Fibroblast of skin of left biceps (primary cell): ENCODE results near the gene NME4.
"Not testable (repeated sequence)": the region's sequence is repeated elsewhere in the genome, so short reads cannot be mapped to it uniquely, and the experiment has no call there.

ENCODE experiments used
- DNase-seq, 2 experiments: peaks; one replicate each; pipeline ENCODE4 v3.0.0-alpha.2; 2013; ENCODE audit warnings: low read depth in 2 of 2

The NME4 gene

GRCh38 chr16:398561-399339, 1.8 kb downstream of the NME4 start:
- no peak for DNase-seq

GRCh38 chr16:399340-400019, 2.5 kb downstream of the NME4 start:
- no peak for DNase-seq

GRCh38 chr16:400061-400591, 3.1 kb downstream of the NME4 start:
- DNase-seq = no peak

- DNase-seq = peak; percentile 68 to 74
These were observed 4.7 kb downstream of the NME4 start, which contains the start of gene DECR2 for GRCh38 chr16:401468-402348. Gene DECR2, plus strand, starts transcription at chr16:401885. Its CDS starts 79 bp downstream, at chr16:401964.

GRCh38 chr16:404971-405486, 8.0 kb downstream of the NME4 start:
- no peak for DNase-seq

- no peak for DNase-seq
These were observed 8.8 kb downstream of the NME4 start for GRCh38 chr16:405548-406506.

GRCh38 chr16:407253-407652, 10.3 kb downstream of the NME4 start:
- DNase-seq = no peak

GRCh38 chr16:410516-411178, 13.6 kb downstream of the NME4 start:
- no peak for DNase-seq

- no peak for DNase-seq
These were observed 14.7 kb downstream of the NME4 start for GRCh38 chr16:411576-412265.

GRCh38 chr16:414395-415169, 17.6 kb downstream of the NME4 start:
- no peak for DNase-seq

GRCh38 chr16:415170-415498, 18.1 kb downstream of the NME4 start:
- not testable (repeated sequence) for DNase-seq

GRCh38 chr16:422179-422578, 25.2 kb downstream of the NME4 start:
- DNase-seq = not testable (repeated sequence)

- peak; percentile 76 to 79 for DNase-seq
These were observed 27.1 kb downstream of the NME4 start for GRCh38 chr16:424033-424622.

- DNase-seq = no peak
These were observed 27.7 kb downstream of the NME4 start for GRCh38 chr16:424623-425081.

GRCh38 chr16:425082-425718, 28.2 kb downstream of the NME4 start, which contains the start of gene RAB11FIP3:
Gene RAB11FIP3, plus strand, starts transcription at chr16:425649. Its CDS starts 358 bp downstream, at chr16:426007.
- peak; percentile 33 to 50 for DNase-seq

- no peak for DNase-seq
These were observed 28.7 kb downstream of the NME4 start for GRCh38 chr16:425740-426114.

GRCh38 chr16:426115-426905, 29.3 kb downstream of the NME4 start:
- DNase-seq = no peak
